ENCODE results near the gene MACF1. TPM values are rescaled to one million over a fixed set of nuclear protein-coding genes. Genes with fewer than 3 reads are reported as not detected.

Gene MACF1
- total RNA-seq, 1 donor from 2014 or later: 657 TPM

- H3K27me3 Mint-ChIP-seq (ENCODE audit: unreplicated experiment): peaks cover 2% of the 10 kb centered on the region
- no peaks in the 10 kb centered on the region for H3K36me3 Mint-ChIP-seq (ENCODE audit: unreplicated experiment)
- no peak for TF ChIP-seq CTCF (IDR thresholded peaks at IDR 0.05; ENCODE audit: partially characterized antibody, unreplicated experiment)
- no peak overlapping the region for H3K4me3 Mint-ChIP-seq (ENCODE audit: unreplicated experiment)
- peak; percentile 37 for DNase-seq
- H3K4me1 Mint-ChIP-seq (ENCODE audit: low read depth, unreplicated experiment): peaks cover 16% of the 10 kb centered on the region
- peak overlapping the region; percentile 40 for H3K27ac Mint-ChIP-seq (ENCODE audit: unreplicated experiment)
- peaks cover 7% of the 10 kb centered on the region for H3K9me3 Mint-ChIP-seq (ENCODE audit: unreplicated experiment)
Measured at GRCh38 chr1:39398278-39399021, 194.0 kb downstream of the MACF1 start.

GRCh38 chr1:39401106-39401505 is 196.6 kb downstream of the MACF1 start:
- Mint-ChIP-seq H3K4me1 (ENCODE audit: low read depth, unreplicated experiment) (peaks cover 8% of the 10 kb centered on the region), H3K27me3 (ENCODE audit: unreplicated experiment) (peaks cover 2% of the 10 kb centered on the region), H3K4me3 (ENCODE audit: unreplicated experiment) (no peak overlapping the region), H3K36me3 (ENCODE audit: unreplicated experiment) (no peaks in the 10 kb centered on the region), H3K27ac (ENCODE audit: unreplicated experiment) (no peak overlapping the region), H3K9me3 (ENCODE audit: unreplicated experiment) (peaks cover 12% of the 10 kb centered on the region)
- no peak for TF ChIP-seq CTCF (IDR thresholded peaks at IDR 0.05; ENCODE audit: partially characterized antibody, unreplicated experiment)
- DNase-seq: no peak

- TF ChIP-seq CTCF (IDR thresholded peaks at IDR 0.05; ENCODE audit: partially characterized antibody, unreplicated experiment): no peak
- Mint-ChIP-seq H3K4me3 (ENCODE audit: unreplicated experiment) (no peak overlapping the region), H3K27ac (ENCODE audit: unreplicated experiment) (no peak overlapping the region), H3K4me1 (ENCODE audit: low read depth, unreplicated experiment) (peaks cover 16% of the 10 kb centered on the region), H3K9me3 (ENCODE audit: unreplicated experiment) (peaks cover 25% of the 10 kb centered on the region), H3K36me3 (ENCODE audit: unreplicated experiment) (no peaks in the 10 kb centered on the region), H3K27me3 (ENCODE audit: unreplicated experiment) (peaks cover 6% of the 10 kb centered on the region)
- no peak for DNase-seq
Measured at GRCh38 chr1:39404876-39405275, 200.4 kb downstream of the MACF1 start.

- peaks cover 28% of the 10 kb centered on the region for H3K9me3 Mint-ChIP-seq (ENCODE audit: unreplicated experiment)
- no peaks in the 10 kb centered on the region for H3K36me3 Mint-ChIP-seq (ENCODE audit: unreplicated experiment)
- H3K27me3 Mint-ChIP-seq (ENCODE audit: unreplicated experiment): peaks cover 8% of the 10 kb centered on the region
- no peak for TF ChIP-seq CTCF (IDR thresholded peaks at IDR 0.05; ENCODE audit: partially characterized antibody, unreplicated experiment)
- peaks cover 21% of the 10 kb centered on the region for H3K4me1 Mint-ChIP-seq (ENCODE audit: low read depth, unreplicated experiment)
- no peak for DNase-seq
- no peak overlapping the region for H3K27ac Mint-ChIP-seq (ENCODE audit: unreplicated experiment)
- no peak overlapping the region for H3K4me3 Mint-ChIP-seq (ENCODE audit: unreplicated experiment)
Measured at GRCh38 chr1:39405358-39405757, 200.9 kb downstream of the MACF1 start.
